GM12874 (cell line): Measurements from ENCODE around the gene LILRA1.

Source experiments
- CTCF ChIP-seq: IDR thresholded peaks from 2 replicates; pipeline ENCODE4 v1.5.1; 2011; ENCODE audit warnings: low read depth, mild to moderate bottlenecking, control low read depth, low read length, moderate library complexity; ENCODE audit not compliant: insufficient read depth

Gene LILRA1

GRCh38 chr19:54554896-54555295, 38.5 kb upstream of the LILRA1 start:
- TF ChIP-seq CTCF: no peak

- no peak for TF ChIP-seq CTCF
These were observed 37.2 kb upstream of the LILRA1 start for GRCh38 chr19:54556194-54556593.

GRCh38 chr19:54558339-54558738, 35.1 kb upstream of the LILRA1 start:
- no peak for TF ChIP-seq CTCF

GRCh38 chr19:54560881-54561385, 32.5 kb upstream of the LILRA1 start:
- no peak for TF ChIP-seq CTCF

- no peak for TF ChIP-seq CTCF
These were observed 31.6 kb upstream of the LILRA1 start for GRCh38 chr19:54561840-54562239.

- TF ChIP-seq CTCF: no peak
These were observed 23.1 kb upstream of the LILRA1 start for GRCh38 chr19:54570316-54570715.

GRCh38 chr19:54572696-54573311, 20.6 kb upstream of the LILRA1 start:
- TF ChIP-seq CTCF: no peak
